HG02885 (cell line): ENCODE measurements around the gene TEX12.
"Not testable (repeated sequence)": the region's sequence is repeated elsewhere in the genome, so short reads cannot be mapped to it uniquely, and the experiment has no call there.

Source experiments
- ATAC-seq: cut with Tn5 transposase; IDR thresholded peaks from one replicate; pipeline ENCODE4 v1.9.1; 2021; ENCODE audit warnings: mild to moderate bottlenecking; ENCODE audit not compliant: unreplicated experiment, poor library complexity

Gene TEX12

DNA sequence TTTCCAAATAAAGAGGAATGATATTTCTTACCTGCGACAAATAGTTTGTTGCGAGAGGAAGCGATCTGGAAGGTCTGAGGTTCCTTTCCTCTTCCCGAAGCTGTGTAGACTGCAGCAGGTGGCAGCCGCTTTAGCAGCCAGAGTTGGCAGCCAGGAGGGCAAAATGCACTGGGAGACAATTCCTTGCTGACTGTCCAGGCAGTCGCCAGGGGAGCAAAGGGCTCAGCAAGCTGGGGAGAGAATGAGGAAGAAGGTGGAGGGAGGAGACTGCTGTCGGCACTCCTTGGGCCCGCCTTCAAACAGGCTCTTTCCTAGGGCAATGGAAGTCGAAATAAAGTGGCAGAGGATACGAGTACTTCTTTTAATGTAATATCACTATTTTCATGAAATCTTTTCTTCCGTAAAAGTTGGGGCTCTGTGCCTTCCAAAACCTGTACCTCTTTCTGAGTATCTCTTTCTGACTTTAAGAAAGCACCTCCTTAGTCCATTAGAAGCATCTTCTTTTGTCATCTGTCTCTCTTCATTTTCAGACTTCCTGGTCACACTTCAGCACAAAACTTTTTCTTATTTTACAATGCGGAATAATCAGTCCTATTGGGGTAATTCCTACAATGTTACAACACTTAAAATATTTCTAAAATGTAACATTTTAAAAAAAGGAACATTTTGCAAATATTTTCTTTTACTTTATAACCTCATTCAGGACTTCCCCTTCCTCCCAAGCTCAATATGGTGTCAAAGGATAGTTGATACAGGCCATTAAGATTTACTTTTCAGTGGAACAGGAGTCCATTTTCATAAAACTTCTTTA, 3.1 kb upstream of the TEX12 start, which contains the start of gene IL18:
Gene IL18 (minus strand): TSS at position 220 of the 811 bp plus-strand sequence. CDS start 9,041 bp downstream, outside the sequence.
- ATAC-seq = no peak

DNA sequence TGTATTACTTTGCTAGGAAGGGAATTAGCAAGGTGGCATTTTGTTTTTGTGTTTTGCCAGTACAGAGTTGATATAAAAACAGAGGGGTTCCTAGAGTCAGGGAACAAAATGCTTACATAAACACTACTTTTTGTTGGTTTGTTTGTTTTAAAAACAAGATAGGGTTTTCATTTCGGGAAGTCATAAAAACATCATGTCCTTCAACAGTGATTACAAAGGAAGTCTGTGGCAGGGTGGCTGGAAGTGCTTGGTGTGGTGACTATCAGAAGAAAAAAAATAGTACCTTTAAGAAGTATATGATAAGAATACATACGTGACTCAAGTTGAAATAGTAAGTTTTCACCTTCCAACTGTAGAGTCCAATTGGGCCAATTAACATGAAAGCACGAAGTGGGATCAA, 2.1 kb upstream of the TEX12 start:
- no peak for ATAC-seq

- no peak for ATAC-seq
Observed at GRCh38 chr11:112166562-112166961, 610 bp upstream of the TEX12 start.

DNA sequence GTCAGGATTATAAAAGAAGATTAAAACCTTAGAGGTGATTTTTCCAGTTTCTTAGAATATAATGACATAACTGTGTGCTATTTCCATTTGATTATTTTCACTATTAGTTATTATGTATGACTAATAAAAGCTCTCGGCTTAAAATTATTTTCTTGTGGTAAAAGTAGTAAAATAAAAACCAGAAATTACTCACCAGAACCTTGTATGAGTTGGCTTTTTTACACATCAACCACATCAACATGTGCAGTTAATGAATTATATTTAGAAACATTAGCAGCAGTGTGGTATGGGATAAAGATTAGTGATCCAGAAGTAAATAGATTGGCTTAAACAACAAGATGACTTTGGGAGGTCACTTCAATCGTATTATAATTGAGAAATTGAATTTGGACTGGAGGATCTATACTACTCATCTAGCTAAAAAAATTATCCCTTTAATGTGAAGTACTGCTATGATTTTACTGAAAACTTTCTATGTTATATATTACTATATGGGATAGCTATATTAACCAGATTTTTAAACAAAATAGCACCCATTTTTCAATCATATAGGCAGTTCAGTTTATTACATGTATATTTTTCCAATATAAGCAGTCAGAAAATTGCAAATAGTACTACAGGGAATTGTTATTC, 5.3 kb downstream of the TEX12 start:
- ATAC-seq = peak; percentile 69

- no peak for ATAC-seq
Observed at GRCh38 chr11:112173152-112173551, 6.0 kb downstream of the TEX12 start.

GRCh38 chr11:112174789-112175598, 7.8 kb downstream of the TEX12 start, which contains the start of gene BCO2:
BCO2 (plus strand) TSS chr11:112175512; CDS start chr11:112175602, 90 bp downstream.
- ATAC-seq = peak; percentile 60

DNA sequence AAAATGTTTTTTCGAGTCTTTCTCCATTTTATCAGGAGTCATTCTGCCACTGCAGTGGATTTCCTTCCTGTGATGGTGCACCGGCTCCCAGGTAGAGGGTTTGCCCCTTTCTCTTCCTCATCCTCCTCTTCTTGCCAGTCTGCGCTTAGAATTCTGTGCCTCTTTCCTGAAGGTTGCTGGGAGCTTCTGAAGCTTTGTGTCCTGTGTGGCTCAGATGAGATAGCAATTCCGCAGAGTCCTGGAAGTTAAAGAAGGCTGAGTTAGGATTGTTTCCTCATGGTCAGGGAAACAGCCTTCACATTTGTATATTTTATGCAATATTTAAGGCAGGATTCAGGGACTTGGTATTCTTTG, 8.4 kb downstream of the TEX12 start:
- ATAC-seq = no peak

- ATAC-seq = no peak
Observed at GRCh38 chr11:112176077-112176476, 8.9 kb downstream of the TEX12 start.

GRCh38 chr11:112177589-112177988, 10.4 kb downstream of the TEX12 start:
- no peak for ATAC-seq

- no peak for ATAC-seq
Observed at GRCh38 chr11:112178428-112178827, 11.3 kb downstream of the TEX12 start.

GRCh38 chr11:112178936-112179335, 11.8 kb downstream of the TEX12 start:
- ATAC-seq = no peak

- no peak for ATAC-seq
Observed at GRCh38 chr11:112179601-112180000, 12.4 kb downstream of the TEX12 start.

DNA sequence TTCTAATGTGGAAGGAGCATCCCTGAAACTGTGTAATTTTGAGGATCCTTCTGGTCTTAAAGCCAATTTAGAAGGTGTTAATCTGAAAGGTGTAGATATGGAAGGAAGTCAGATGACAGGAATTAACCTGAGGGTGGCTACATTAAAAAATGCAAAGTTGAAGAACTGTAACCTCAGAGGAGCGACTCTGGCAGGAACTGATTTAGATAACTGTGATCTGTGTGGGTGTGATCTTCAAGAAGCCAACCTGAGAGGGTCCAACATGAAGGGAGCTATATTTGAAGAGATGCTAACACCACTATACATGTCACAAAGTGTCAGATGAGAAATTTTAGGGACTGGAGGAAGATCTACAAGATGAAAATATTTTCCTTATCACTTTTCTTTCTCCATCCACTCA, 15.7 kb downstream of the TEX12 start:
- ATAC-seq = no peak

GRCh38 chr11:112185883-112186282, 18.7 kb downstream of the TEX12 start:
- no peak for ATAC-seq

GRCh38 chr11:112186304-112186703, 19.1 kb downstream of the TEX12 start:
- ATAC-seq = no peak

GRCh38 chr11:112195113-112195512, 27.9 kb downstream of the TEX12 start:
- ATAC-seq = not testable (repeated sequence)

DNA sequence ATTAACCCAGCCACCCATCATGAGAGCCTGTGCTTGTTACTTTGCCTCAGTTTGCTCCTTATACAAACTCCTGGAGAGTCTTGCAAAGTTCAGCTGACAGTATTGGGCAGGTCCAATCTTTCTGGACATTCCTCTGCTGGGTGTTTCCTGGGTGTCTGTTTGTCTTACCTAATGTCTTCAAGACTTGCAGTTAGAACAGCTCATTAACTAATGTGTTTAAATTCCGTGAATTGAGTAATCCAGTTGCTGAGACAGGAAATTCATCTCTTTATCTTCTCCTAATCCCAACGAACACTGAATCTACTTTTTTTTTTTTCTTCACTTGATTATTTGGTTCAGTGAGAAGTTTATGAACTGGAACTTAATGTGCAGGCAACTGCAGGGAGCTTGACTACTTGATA, 28.8 kb downstream of the TEX12 start:
- ATAC-seq = no peak

DNA sequence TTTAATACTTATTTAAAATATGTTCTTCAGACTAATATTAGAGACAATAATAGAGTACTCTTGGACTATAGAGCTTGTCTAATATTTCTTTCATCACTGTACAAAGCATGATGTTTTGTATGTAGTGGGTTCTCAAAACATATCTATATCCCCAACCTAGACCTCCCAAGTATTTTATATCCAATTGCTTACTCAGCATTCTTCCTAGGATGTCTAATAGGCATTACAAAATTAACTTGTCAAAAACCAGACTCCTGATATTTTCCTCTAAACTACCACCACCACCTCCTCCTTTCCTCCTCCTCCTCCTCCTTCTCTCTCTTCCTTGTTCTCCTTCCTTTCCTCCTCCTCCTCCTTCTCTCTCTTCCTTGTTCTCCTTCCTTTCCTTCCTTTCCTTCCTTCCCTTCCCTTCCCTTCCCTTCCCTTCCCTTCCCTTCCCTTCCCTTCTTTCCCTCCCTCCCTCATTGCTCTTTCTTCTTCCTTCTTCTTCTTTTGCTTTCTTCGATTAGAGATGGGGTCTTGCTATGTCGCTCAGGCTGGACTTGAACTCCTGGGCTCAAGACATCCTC, 29.4 kb downstream of the TEX12 start:
- no peak for ATAC-seq

DNA sequence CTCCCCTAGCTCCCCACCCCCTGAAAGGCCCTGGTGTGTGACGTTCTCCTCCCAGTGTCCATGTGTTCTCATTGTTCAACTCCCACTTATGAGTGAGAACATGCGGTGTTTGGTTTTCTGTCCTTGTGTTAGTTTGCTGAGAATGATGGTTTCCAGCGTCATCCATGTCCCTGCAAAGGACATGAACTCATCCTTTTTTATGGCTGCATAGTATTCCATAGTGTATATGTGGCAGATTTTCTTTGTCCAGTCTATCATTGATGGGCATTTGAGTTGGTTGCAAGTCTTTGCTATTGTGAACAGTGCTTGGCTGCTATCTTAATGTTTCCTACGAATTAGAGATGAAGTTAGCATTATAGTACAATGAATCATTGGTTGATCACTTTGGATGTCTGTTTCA, 31.9 kb downstream of the TEX12 start:
- not testable (repeated sequence) for ATAC-seq

- no peak for ATAC-seq
Observed at GRCh38 chr11:112200252-112200651, 33.1 kb downstream of the TEX12 start.

- no peak for ATAC-seq
Observed at GRCh38 chr11:112206071-112206470, 38.9 kb downstream of the TEX12 start.
